ENCODE measurements around the gene COX20. TPM values are rescaled to one million over a fixed set of nuclear protein-coding genes. Genes with fewer than 3 reads are reported as not detected.

COX20 gene
- total RNA-seq, 2 experiments from 2014 or later: 33.1 to 34.7 TPM

DNA sequence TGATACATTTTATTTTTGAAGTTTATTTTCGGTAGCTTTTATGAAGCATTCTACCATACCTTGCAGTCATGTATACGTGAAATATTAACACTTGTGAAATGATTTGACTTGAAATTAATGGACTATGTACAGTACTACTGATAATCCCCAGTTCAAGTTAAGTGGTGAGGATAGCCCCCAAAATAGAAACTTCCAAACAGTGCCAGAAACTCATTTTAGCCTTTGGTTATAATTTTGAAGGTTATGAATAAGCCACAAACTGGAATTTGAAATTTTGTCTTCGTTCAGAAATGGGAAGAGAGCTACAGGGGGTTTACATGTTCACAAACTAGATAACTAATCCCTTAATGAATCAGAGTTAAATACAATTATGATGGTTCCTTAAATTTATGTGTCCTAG is 30.4 kb downstream of the COX20 start:
- no peak for ATAC-seq

GRCh38 chr1:244866355-244866754 is 30.9 kb downstream of the COX20 start:
- peak overlapping the region; percentile 15 for H3K27ac Mint-ChIP-seq
- no peaks in the 10 kb centered on the region for H3K27me3 Mint-ChIP-seq
- ATAC-seq (no peak), DNase-seq (no peak)
- no peak for TF ChIP-seq CTCF (IDR thresholded peaks at IDR 0.05)
- H3K9me3 Mint-ChIP-seq: no peaks in the 10 kb centered on the region
- POLR2A ChIA-PET: interaction anchor here (1.4 to 9.4 kb wide), 2 partner anchors 14 to 30 kb away, joined by 3 to 86 read pairs; partner anchors contain the start of gene COX20
- H3K4me1 Mint-ChIP-seq (ENCODE audit: low read depth): peaks cover 20% of the 10 kb centered on the region
- intact Hi-C loops (cut with micrococcal nuclease): loop anchor here (5.0 kb wide), 1 partner anchor 96 kb away; no protein-coding TSS in a partner anchor
- no peak overlapping the region for H3K4me3 Mint-ChIP-seq
- H3K36me3 Mint-ChIP-seq (ENCODE audit: low read depth): peaks cover 22% of the 10 kb centered on the region
- CTCF ChIA-PET: interaction anchor here (1.2 kb wide), 2 partner anchors 10 to 155 kb away, joined by 3 to 4 read pairs; no protein-coding TSS in a partner anchor

More for the DNA sequence above, 30.4 kb downstream of the COX20 start:
- peak overlapping the region; percentile 95 for H3K4me3 Mint-ChIP-seq
- ChIA-PET POLR2A (interaction anchor here (1.4 to 20.0 kb wide), 3 partner anchors 13 to 30 kb away, joined by 3 to 554 read pairs (median 86); partner anchors contain the start of gene COX20), CTCF (interaction anchor here (1.1 to 5.8 kb wide), 5 partner anchors 9 to 177 kb away, joined by 3 to 34 read pairs (median 3); no protein-coding TSS in a partner anchor)
- H3K27ac Mint-ChIP-seq: peak overlapping the region; percentile 99
- no peaks in the 10 kb centered on the region for H3K9me3 Mint-ChIP-seq
- H3K36me3 Mint-ChIP-seq (ENCODE audit: low read depth): peaks cover 27% of the 10 kb centered on the region
- intact Hi-C loops (cut with micrococcal nuclease): loop anchor here (5.0 kb wide), 1 partner anchor 96 kb away; no protein-coding TSS in a partner anchor
- no peak for TF ChIP-seq CTCF (IDR thresholded peaks at IDR 0.05)
- peaks cover 22% of the 10 kb centered on the region for H3K4me1 Mint-ChIP-seq (ENCODE audit: low read depth)
- no peaks in the 10 kb centered on the region for H3K27me3 Mint-ChIP-seq
- no peak for DNase-seq

- no peak for DNase-seq
- H3K4me3 Mint-ChIP-seq: no peak overlapping the region
- H3K27ac Mint-ChIP-seq: no peak overlapping the region
- H3K27me3 Mint-ChIP-seq: no peaks in the 10 kb centered on the region
- CTCF ChIA-PET: interaction anchor here (0.7 to 1.2 kb wide), 3 partner anchors 68 to 264 kb away, joined by 3 read pairs; no protein-coding TSS in a partner anchor
- peaks cover 18% of the 10 kb centered on the region for H3K4me1 Mint-ChIP-seq (ENCODE audit: low read depth)
- H3K36me3 Mint-ChIP-seq (ENCODE audit: low read depth): peaks cover 5% of the 10 kb centered on the region
- POLR2A ChIA-PET: interaction anchor here (0.8 to 1.3 kb wide), 2 partner anchors 33 to 35 kb away, joined by 3 read pairs; partner anchors contain the start of gene COX20
- no peaks in the 10 kb centered on the region for H3K9me3 Mint-ChIP-seq
- no peak for ATAC-seq
- intact Hi-C loops (cut with micrococcal nuclease): loop anchor here (5.0 kb wide), 1 partner anchor 94 kb away; no protein-coding TSS in a partner anchor
- no peak for TF ChIP-seq CTCF (IDR thresholded peaks at IDR 0.05)
Measured at GRCh38 chr1:244868484-244869363, 33.3 kb downstream of the COX20 start.

GRCh38 chr1:244869364-244869827 is 33.9 kb downstream of the COX20 start:
- H3K4me1 Mint-ChIP-seq (ENCODE audit: low read depth): peaks cover 18% of the 10 kb centered on the region
- DNase-seq: no peak
- no peak for TF ChIP-seq CTCF (IDR thresholded peaks at IDR 0.05)
- H3K27me3 Mint-ChIP-seq: no peaks in the 10 kb centered on the region
- H3K4me3 Mint-ChIP-seq: no peak overlapping the region
- no peak for ATAC-seq
- CTCF ChIA-PET: interaction anchor here (1.1 to 1.2 kb wide), 2 partner anchors 69 to 95 kb away, joined by 3 to 4 read pairs; no protein-coding TSS in a partner anchor
- no peaks in the 10 kb centered on the region for H3K9me3 Mint-ChIP-seq
- POLR2A ChIA-PET: interaction anchor here (0.8 to 1.3 kb wide), 2 partner anchors 34 to 36 kb away, joined by 3 read pairs; partner anchors contain the start of gene COX20
- no peaks in the 10 kb centered on the region for H3K36me3 Mint-ChIP-seq (ENCODE audit: low read depth)
- intact Hi-C loops (cut with micrococcal nuclease): loop anchor here (5.0 kb wide), 1 partner anchor 93 kb away; no protein-coding TSS in a partner anchor
- no peak overlapping the region for H3K27ac Mint-ChIP-seq

Measured in activated CD8-positive, alpha-beta T cell treated with anti-CD3 and anti-CD28 coated beads for 36 hours (primary cell).